GM21390 (cell line): Measurements from ENCODE around the gene ALS2CL.
"Not testable (repeated sequence)": the region's sequence is repeated elsewhere in the genome, so short reads cannot be mapped to it uniquely, and the experiment has no call there.

Source experiments
- ATAC-seq: cut with Tn5 transposase; IDR thresholded peaks from one replicate; pipeline ENCODE4 v1.9.1; 2021; ENCODE audit not compliant: unreplicated experiment

ALS2CL gene

GRCh38 chr3:46693038-46693891 lies at the start of gene ALS2CL:
Gene ALS2CL (minus strand): TSS chr3:46693679. CDS start chr3:46689440, 4,239 bp downstream.
- ATAC-seq: no peak

DNA sequence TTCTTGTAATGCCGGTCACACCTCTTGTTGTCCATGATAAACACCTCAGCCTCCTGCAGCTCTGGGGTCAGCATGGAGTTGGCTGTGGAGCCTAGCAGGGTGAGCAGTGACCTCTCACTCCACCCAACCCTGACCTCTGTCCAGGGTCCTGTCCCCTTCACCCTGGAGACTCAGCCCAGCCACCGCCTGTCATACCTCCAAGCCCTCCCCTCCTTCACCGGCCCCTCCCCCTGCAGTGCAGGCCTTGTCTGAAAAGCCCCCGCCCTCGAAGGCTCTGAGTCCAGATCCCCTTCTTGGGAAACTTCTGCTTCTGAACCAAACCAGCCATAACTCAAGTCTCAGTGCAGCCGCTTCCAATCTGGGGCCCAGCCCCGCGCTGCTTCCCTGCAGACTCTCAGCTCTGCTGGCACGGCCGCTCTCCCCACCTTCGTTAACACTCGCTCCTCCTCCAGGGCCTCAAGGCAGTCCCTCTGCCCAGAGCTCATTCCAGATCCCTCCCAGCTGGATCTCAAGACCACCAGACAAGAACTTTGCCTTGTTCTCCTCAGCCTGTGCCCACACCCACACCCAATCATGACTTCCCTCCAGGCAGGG lies 49.6 kb upstream of the ALS2CL start:
- no peak for ATAC-seq

DNA sequence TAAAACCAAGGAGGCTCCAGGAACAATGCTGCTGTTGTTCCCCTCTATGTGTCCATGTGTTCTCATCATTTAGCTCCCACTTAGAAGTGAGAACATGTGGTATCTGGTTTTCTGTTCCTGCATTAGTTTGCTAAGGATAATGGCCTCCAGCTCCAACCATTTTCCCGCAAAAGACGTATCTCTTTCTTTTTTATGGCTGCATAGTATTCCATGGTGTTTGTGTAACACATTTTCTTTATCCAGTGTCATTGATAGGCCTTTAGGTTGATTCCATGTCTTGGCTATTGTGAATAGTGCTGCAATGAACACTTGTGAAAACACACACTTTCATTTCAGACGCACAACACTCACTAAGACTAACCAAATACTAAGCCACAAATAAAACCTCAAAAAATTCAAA lies 46.1 kb upstream of the ALS2CL start:
- not testable (repeated sequence) for ATAC-seq

- no peak for ATAC-seq
Observed at GRCh38 chr3:46737329-46737731, 43.9 kb upstream of the ALS2CL start.

GRCh38 chr3:46736006-46736872 lies 42.8 kb upstream of the ALS2CL start:
- ATAC-seq: no peak

- ATAC-seq: no peak
Observed at GRCh38 chr3:46734773-46735172, 41.3 kb upstream of the ALS2CL start.

DNA sequence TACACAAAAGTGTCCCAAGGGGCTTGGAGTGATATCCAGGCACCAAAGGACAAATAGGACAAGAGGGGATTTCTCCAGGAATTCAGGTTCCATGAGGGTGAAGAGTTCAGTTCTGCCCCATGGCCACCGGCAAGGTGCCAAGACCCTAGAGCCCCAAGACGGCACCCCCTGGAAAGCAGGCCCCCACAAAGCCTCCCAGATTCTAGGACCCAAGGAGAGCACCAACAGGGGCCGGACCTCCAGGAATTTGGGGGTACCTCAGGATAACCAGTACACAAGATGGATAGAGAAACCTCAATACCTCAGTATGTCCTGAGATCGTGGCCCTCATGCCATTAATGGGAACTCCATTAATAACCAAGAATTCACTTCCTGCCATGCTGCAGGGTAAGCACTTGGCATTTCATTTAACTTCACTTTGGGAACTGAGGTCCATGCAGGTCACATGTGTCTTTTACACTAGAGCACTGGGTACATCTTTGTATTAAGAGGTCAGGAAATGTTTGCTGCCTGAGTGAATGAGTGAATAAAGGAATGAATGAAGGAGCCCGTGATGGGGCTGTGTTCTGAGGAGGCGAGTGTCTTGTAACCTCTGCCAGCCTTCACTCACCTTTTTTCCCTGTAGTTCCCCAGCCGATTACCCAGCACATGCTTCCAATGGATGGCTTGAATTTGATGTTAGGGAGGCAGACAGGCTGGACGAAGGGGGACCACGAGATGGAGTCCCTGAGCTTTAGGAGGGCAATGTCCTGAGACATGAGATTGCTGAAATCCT lies 39.7 kb upstream of the ALS2CL start:
- ATAC-seq: no peak

DNA sequence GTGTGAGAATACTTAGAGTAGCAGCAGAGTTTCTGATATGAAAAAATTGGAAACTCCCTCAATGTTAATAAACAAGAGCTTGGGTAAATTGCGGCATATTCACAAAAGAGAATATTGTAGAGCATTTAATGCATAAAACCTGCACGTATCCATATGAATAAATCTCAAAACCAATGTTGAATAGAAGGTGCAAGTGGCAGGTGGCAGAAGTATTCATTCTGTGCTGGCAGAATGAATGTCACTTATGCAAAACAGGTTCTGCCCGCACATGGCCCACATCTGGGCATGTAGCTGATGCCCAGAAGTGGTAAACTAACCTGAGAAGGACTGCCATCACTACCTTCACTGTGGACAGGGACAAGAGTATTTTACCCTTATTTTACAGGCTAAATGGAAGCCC lies 38.3 kb upstream of the ALS2CL start:
- no peak for ATAC-seq

DNA sequence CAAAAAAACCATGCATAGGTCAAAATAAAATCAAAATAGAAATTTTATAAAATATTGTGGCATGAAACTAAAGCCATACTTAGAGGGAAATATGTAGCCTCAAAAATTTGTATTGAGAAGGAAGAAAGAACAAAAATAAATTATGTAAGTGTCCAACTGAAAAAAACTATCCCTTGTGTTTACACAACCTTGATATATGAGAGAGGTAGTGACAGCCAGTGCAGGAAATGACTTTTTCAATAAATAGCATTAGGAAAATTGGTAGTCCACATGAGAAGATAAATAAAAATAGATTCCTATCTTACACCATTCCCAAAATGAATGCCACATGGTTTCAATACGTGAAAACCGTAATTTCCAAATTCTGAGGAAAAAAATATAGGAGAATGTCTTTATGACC lies 37.3 kb upstream of the ALS2CL start:
- no peak for ATAC-seq

- no peak for ATAC-seq
Observed at GRCh38 chr3:46729038-46729437, 35.6 kb upstream of the ALS2CL start.

DNA sequence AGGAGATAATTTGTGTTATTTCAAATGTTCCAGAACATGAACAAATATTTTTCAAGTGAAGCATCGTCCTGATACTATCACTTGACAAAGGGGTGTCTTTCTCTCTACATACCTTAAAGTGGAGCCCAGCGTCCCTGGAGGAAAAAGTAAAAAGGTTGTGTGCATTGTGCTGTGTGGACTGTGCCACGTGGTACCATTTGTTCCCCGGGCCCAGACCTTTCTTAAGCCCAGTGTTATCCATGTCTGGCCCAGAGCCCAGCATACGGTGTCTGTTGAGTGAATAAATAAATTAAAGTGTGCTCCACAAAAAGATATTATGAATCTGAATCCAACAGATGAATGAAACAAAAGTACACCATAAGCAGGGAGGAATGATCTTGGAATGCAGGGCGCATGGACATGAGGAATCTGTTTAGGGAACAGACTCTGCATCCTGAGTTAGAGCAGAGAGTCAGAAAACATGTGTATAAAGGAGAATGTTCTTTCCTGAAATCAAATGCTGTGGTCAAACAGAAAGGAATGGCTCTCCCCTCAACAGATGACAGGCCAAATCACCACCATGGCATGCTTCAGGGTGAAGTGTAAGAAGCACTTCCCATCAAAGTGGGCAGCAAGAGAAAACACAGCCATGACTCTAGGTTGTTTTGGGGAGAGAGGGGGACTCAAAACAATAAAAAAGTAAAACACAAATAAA lies 32.3 kb upstream of the ALS2CL start:
- ATAC-seq: no peak

DNA sequence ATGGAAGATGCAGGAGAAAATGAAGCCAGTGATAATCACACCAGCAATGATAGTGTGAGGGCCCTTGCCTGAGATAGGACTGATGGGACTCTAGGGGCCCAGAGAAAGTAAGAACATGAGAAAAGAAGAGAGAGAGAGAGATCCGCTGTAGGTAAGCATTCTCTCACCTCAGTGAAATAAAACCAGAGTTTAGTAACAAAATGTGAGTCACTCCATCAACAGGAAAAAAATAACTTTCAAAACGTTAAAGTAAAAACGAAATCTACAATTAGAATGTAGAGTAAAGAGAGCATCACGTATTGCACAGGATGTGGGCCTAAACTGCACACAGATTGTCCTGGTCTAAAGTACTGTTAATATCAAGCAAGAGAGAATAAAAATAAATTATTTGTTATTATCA lies 30.9 kb upstream of the ALS2CL start:
- ATAC-seq: no peak

- ATAC-seq: no peak
Observed at GRCh38 chr3:46722443-46722842, 29.0 kb upstream of the ALS2CL start.

- ATAC-seq: no peak
Observed at GRCh38 chr3:46721009-46721408, 27.5 kb upstream of the ALS2CL start.

DNA sequence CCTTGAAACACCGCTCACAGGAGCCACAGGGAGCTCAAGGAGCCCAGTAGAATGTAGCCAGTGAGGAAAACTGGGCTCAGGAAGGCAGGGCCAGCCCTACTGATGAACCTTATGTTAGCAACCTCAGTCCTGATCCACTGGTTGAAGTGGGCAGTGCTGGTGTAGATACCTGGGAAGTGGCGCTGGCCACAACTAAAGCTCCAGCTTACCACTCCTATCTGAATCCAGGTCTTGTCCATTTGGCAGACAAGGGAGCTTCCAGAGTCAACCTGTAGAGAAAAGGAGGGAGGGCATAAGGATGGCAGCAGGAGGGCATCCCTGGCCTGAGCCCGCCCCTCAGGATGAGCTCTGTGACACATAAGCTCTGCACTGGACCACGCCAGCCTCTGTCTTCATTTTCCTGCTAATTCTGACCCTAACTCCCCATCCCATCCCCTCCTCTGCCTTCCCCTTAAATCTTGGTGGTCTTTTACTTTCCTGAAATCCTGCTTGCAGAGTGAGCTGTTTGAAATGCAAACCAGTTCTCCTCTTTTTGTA lies 26.3 kb upstream of the ALS2CL start:
- no peak for ATAC-seq

GRCh38 chr3:46719044-46719565 lies 25.6 kb upstream of the ALS2CL start:
- no peak for ATAC-seq

DNA sequence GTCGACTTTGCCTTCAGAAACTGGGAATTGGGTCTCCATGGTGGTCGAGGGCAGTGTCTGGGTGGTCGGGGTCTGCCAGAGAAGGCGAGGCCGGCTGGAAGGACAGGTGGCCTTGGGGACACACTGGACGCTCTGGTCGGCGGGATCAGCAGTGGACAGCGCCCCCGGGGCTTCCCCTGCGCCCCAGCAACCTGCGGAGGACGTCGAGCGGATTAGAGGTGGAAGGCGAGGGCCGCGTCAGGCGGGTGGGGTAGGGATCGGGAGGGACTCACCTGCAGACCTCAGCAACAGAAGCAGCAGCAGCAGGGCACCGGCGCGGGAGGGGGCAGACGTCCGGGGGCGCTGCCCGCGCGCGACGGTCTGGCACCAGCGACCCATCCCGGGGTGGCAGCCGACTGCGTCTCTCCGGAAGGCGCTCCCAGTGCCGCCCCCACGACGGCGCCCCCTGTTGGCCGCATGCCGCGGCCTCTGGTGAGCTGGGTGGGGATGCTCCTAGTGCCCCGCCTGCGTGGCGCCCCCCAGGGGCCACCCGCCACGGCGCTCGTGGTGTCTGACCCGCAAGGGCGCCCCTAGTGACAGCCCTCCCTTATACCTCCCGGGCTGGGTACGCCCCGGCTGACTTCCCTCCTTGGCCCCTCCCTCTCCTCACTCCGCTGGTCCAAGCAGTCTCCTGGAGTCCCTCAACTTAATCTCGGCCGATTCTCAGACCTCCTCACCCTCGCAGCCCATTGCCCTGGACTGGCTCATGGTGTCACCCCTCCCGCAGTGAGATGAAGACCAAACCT lies 24.2 kb upstream of the ALS2CL start, which contains the start of gene PRSS50:
Gene PRSS50 (minus strand): TSS at position 423 of the 785 bp plus-strand sequence. CDS start 45 bp downstream, at position 378.
- ATAC-seq: no peak

- ATAC-seq: no peak
Observed at GRCh38 chr3:46716461-46717441, 23.3 kb upstream of the ALS2CL start.
